A549 (cell line): ENCODE measurements around the gene PDCL2. TPM values are rescaled to one million over a fixed set of nuclear protein-coding genes. Genes with fewer than 3 reads are reported as not detected.

Experiments used
- ATAC-seq, 2 experiments: fragments of 200-7000 bp in 1 of 2; fragments of >200 bp in 1 of 2; cut with Nextera tagmentation in 1 of 2; cut with Tn5 transposase in 1 of 2; 3 replicates each; pipeline versions ENCODE4 v1.8.0 to v1.9.1; 2018 to 2020; ENCODE audit warnings: mild to moderate bottlenecking in 1 of 2, moderate library complexity in 1 of 2
- CTCF ChIA-PET: fragments of 300-600 bp; sonication (Branson Sonifier 250); formaldehyde crosslinking; extraction: SDS; loops from one replicate; lab custom pipeline; 2021; ENCODE audit warnings: antibody characterized with exemption, inconsistent platforms; lab: Yijun Ruan, JAX
- POLR2A ChIA-PET: fragments of 350-600 bp; formaldehyde crosslinking; extraction: SDS; loops from one replicate; lab custom pipeline; 2021; ENCODE audit warnings: antibody characterized with exemption, inconsistent platforms; lab: Yijun Ruan, JAX
- DNase-seq, 2 experiments: peaks; one replicate each; pipeline versions ENCODE4 v3.0.0 to v3.0.0-alpha.2; 2011 to 2016; ENCODE audit warnings: low read depth in 1 of 2, low spot score in 1 of 2
- FAIRE-seq: peaks from 2 replicates; lab custom pipeline; 2011; peaks lifted over from hg19 to GRCh38; lab: Jason Lieb, UNC
- H3K27ac ChIP-seq, 2 experiments: fragments of >200 bp; sonication (Bioruptor Twin); formaldehyde crosslinking; 3 replicates each; pipeline ENCODE4 v1.5.1; 2016 to 2017
- H3K4me1 ChIP-seq: fragments of >200 bp; sonication (Bioruptor Twin); formaldehyde crosslinking; 3 replicates; pipeline ENCODE4 v1.6.1; 2016
- H3K4me2 ChIP-seq: fragments of >200 bp; sonication (Bioruptor Twin); formaldehyde crosslinking; 3 replicates; pipeline ENCODE4 v1.6.1; 2016
- H3K4me3 ChIP-seq: fragments of >200 bp; sonication (Bioruptor Twin); formaldehyde crosslinking; 3 replicates; pipeline ENCODE4 v1.5.1; 2016
- H3K9me3 ChIP-seq: fragments of >200 bp; sonication (Bioruptor Twin); formaldehyde crosslinking; 3 replicates; pipeline ENCODE4 v1.6.1; 2016
- BHLHE40 ChIP-seq: IDR thresholded peaks from 2 replicates; pipeline ENCODE4 v1.6.1; 2012; ENCODE audit warnings: low read depth, low read length, inconsistent platforms
- CHD2 ChIP-seq: fragments of 150-350 bp; IDR thresholded peaks from 2 replicates; pipeline ENCODE4 v1.6.1; 2014; ENCODE audit warnings: low read length; ENCODE audit not compliant: partially characterized antibody
- E2F6 ChIP-seq: IDR thresholded peaks from 2 replicates; pipeline ENCODE4 v1.6.1; 2012; ENCODE audit warnings: low read depth, borderline replicate concordance
- EHF ChIP-seq: fragments of 250-450 bp; sonication (Bioruptor Pico); IDR thresholded peaks from 2 replicates; pipeline ENCODE4 v1.5.0; 2020; ENCODE audit warnings: mild to moderate bottlenecking
- ESRRA ChIP-seq: fragments of 150-350 bp; IDR thresholded peaks from 2 replicates; pipeline ENCODE4 v1.6.1; 2014; ENCODE audit warnings: mild to moderate bottlenecking, low read length, borderline replicate concordance
- FOSB ChIP-seq: fragments of 250-450 bp; sonication (Bioruptor Pico); IDR thresholded peaks from 2 replicates; pipeline ENCODE4 v1.5.0; 2020; ENCODE audit warnings: mild to moderate bottlenecking, moderate library complexity
- FOXS1 ChIP-seq: fragments of 250-450 bp; sonication (Bioruptor Pico); IDR thresholded peaks from 2 replicates; pipeline ENCODE4 v1.5.0; 2020; ENCODE audit warnings: mild to moderate bottlenecking, moderate library complexity
- HOXB13 ChIP-seq: fragments of 250-450 bp; sonication (Bioruptor Pico); IDR thresholded peaks from 2 replicates; pipeline ENCODE4 v1.5.0; 2020; ENCODE audit warnings: low read depth, mild to moderate bottlenecking, moderate library complexity
- JUNB ChIP-seq: fragments of >200 bp; sonication (Bioruptor Twin); formaldehyde crosslinking; IDR thresholded peaks from 2 replicates; pipeline ENCODE4 v1.6.1; 2016
- KDM1A ChIP-seq: fragments of 200-600 bp; sonication (generic); IDR thresholded peaks from 2 replicates; pipeline ENCODE4 v1.6.1; 2016; ENCODE audit warnings: low read depth, mild to moderate bottlenecking
- PBX3 ChIP-seq: IDR thresholded peaks from 2 replicates; pipeline ENCODE4 v1.6.1; 2012
- POLR2AphosphoS2 ChIP-seq: conservative IDR thresholded peaks from 2 replicates; pipeline ENCODE4 v1.6.1; 2012; ENCODE audit warnings: low read length, improper control_type of control experiment, inconsistent platforms
- RCOR1 ChIP-seq: fragments of 150-350 bp; IDR thresholded peaks from 2 replicates; pipeline ENCODE4 v1.6.1; 2014; ENCODE audit warnings: antibody characterized with exemption, low read length, low read depth
- REST ChIP-seq: fragments of 200-600 bp; sonication (generic); IDR thresholded peaks from 2 replicates; pipeline ENCODE4 v1.6.1; 2016; ENCODE audit warnings: antibody characterized with exemption, mild to moderate bottlenecking, moderate library complexity
- RFX5 ChIP-seq: fragments of 450-650 bp; IDR thresholded peaks from 2 replicates; pipeline ENCODE4 v1.7.1; 2014; ENCODE audit warnings: antibody characterized with exemption, mild to moderate bottlenecking, moderate library complexity
- SMC3 ChIP-seq: fragments of >200 bp; sonication (Bioruptor Twin); formaldehyde crosslinking; IDR thresholded peaks from 3 replicates; pipeline ENCODE4 v1.6.1; 2018; ENCODE audit warnings: inconsistent platforms
- TFCP2L1 ChIP-seq: fragments of 250-450 bp; sonication (Bioruptor Pico); IDR thresholded peaks from 2 replicates; pipeline ENCODE4 v1.5.0; 2021; ENCODE audit warnings: mild to moderate bottlenecking
- USF2 ChIP-seq: fragments of 450-650 bp; IDR thresholded peaks from 2 replicates; pipeline ENCODE4 v1.6.1; 2014; ENCODE audit warnings: antibody characterized with exemption
- ZNF302 ChIP-seq: fragments of 250-450 bp; sonication (Bioruptor Pico); IDR thresholded peaks from 2 replicates; pipeline ENCODE4 v1.9.0; 2021; ENCODE audit warnings: inconsistent platforms, mild to moderate bottlenecking, moderate library complexity
- ZSCAN20 ChIP-seq: fragments of 250-450 bp; sonication (Bioruptor Pico); IDR thresholded peaks from 2 replicates; pipeline ENCODE4 v1.8.0; 2022; ENCODE audit warnings: mild to moderate bottlenecking, moderate library complexity
- WGBS: methylation state at CpG from one replicate; pipeline ENCODE4 v1.1.6; 2017; ENCODE audit errors: missing lambda C conversion rate; 5-methylcytosine and 5-hydroxymethylcytosine counted together
- polyA plus RNA-seq, 4 experiments: library from polyadenylated mRNA; depleted of rRNA in 3 of 4; stranded (reverse); fragments of >200 nt; fragmentation: RNase III in 1 of 4; extraction: RNeasy Plus Mini Kit Qiagen cat#74134 plus additional on column Dnase treatment in 1 of 4; gene quantifications; 2 replicates in 3 of 4; 3 replicates in 1 of 4; pipeline ENCODE4 v1.2.3, GENCODE V29; 2011 to 2017

Gene PDCL2
- polyA plus RNA-seq, 2 of the 4 experiments (the other 2 are of a cell fraction): not detected

GRCh38 chr4:55512922-55513571 lies 79.0 kb downstream of the PDCL2 start:
- Histone ChIP-seq H3K4me2 (no peak overlapping the region), H3K4me3 (no peak overlapping the region)
- CTCF ChIA-PET: no interaction called here
- no peak for FAIRE-seq
- no peak for DNase-seq
- 93% methylated on average over 1 of the region's 1 CpG for WGBS
- TF ChIP-seq RFX5 (no peak), ZSCAN20 (CRISPR knock-in tag) (no peak), EHF (CRISPR knock-in tag) (no peak), POLR2AphosphoS2 (no peak), TFCP2L1 (CRISPR knock-in tag) (no peak), USF2 (no peak), PBX3 (no peak), HOXB13 (CRISPR knock-in tag) (no peak), SMC3 (no peak), JUNB (no peak), KDM1A (no peak)
- TF ChIP-seq, all 56 proteins: peak for 0
- Histone ChIP-seq H3K9me3 (no peaks in the 10 kb centered on the region), H3K4me1 (0 out of 3 replicates have a peak, but pooled peaks cover 4% of the 10 kb centered on the region), H3K27ac (no peak overlapping the region)
- ATAC-seq: no peak
- POLR2A ChIA-PET: no interaction called here

- ChIA-PET CTCF (no interaction called here), POLR2A (no interaction called here)
- FAIRE-seq (no peak), ATAC-seq (no peak), DNase-seq (no peak)
- Histone ChIP-seq H3K27ac (no peak overlapping the region), H3K4me2 (no peak overlapping the region), H3K9me3 (no peaks in the 10 kb centered on the region), H3K4me1 (0 out of 3 replicates have a peak, but pooled peaks cover 4% of the 10 kb centered on the region), H3K4me3 (no peak overlapping the region)
- no peak for TF ChIP-seq JUNB
- no peak for TF ChIP-seq BHLHE40
- no peak for TF ChIP-seq REST
- no peak for TF ChIP-seq E2F6
- TF ChIP-seq ZNF302 (CRISPR knock-in tag): no peak
- no peak for TF ChIP-seq ZSCAN20 (CRISPR knock-in tag)
- TF ChIP-seq SMC3: no peak
- TF ChIP-seq RCOR1: no peak
- no peak for TF ChIP-seq FOSB (CRISPR knock-in tag)
- whole genome bisulfite sequencing: 91% methylated on average over 1 of the region's 1 CpG
Measured at GRCh38 chr4:55512077-55512476, 80.0 kb downstream of the PDCL2 start.

- ATAC-seq (no peak), DNase-seq (no peak), FAIRE-seq (no peak)
- Histone ChIP-seq H3K27ac (no peak overlapping the region), H3K4me2 (no peak overlapping the region), H3K9me3 (no peaks in the 10 kb centered on the region), H3K4me1 (0 out of 3 replicates have a peak, but pooled peaks cover 4% of the 10 kb centered on the region), H3K4me3 (no peak overlapping the region)
- ChIA-PET CTCF (no interaction called here), POLR2A (no interaction called here)
- TF ChIP-seq FOXS1 (no peak), ESRRA (no peak), CHD2 (no peak)
Measured at GRCh38 chr4:55510685-55511084, 81.4 kb downstream of the PDCL2 start.
